Measurements from ENCODE around the gene C10orf67.

The C10orf67 gene

GRCh38 chr10:23381298-23382040 lies 36.9 kb upstream of the C10orf67 start:
- no peaks in the 10 kb centered on the region for H3K36me3 ChIP-seq (ENCODE audit: control insufficient read depth, low read length)
- no peaks in the 10 kb centered on the region for H3K9me3 ChIP-seq (ENCODE audit: control insufficient read depth, insufficient read depth, low read length)
- H3K4me3 ChIP-seq (ENCODE audit: low read length) = no peak overlapping the region
- H3K4me2 ChIP-seq (ENCODE audit: low read length) = no peak overlapping the region
- no peaks in the 10 kb centered on the region for H4K20me1 ChIP-seq (ENCODE audit: control insufficient read depth, insufficient read depth, low read depth, low read length)
- H3K27me3 ChIP-seq (ENCODE audit: control insufficient read depth, low read length) = no peaks in the 10 kb centered on the region
- H3F3A ChIP-seq (ENCODE audit: control insufficient read depth, insufficient read depth) = no peaks in the 10 kb centered on the region
- H3K4me1 ChIP-seq (ENCODE audit: control insufficient read depth, low read length) = peaks cover 4% of the 10 kb centered on the region
- TF ChIP-seq CTCF (IDR thresholded peaks at IDR 0.05; ENCODE audit: low read depth, low read length, poor library complexity, severe bottlenecking) (no peak), EZH2phosphoT487 (IDR thresholded peaks at IDR 0.05; ENCODE audit: borderline replicate concordance, low read length) (no peak)
- no peaks in the 10 kb centered on the region for H3K9me2 ChIP-seq (replicated peaks; ENCODE audit: control insufficient read depth, low read length)
- H3K27ac ChIP-seq (ENCODE audit: low read depth, low read length) = no peak overlapping the region
- H3K79me2 ChIP-seq (ENCODE audit: control insufficient read depth, low read length) = no peaks in the 10 kb centered on the region

DNA sequence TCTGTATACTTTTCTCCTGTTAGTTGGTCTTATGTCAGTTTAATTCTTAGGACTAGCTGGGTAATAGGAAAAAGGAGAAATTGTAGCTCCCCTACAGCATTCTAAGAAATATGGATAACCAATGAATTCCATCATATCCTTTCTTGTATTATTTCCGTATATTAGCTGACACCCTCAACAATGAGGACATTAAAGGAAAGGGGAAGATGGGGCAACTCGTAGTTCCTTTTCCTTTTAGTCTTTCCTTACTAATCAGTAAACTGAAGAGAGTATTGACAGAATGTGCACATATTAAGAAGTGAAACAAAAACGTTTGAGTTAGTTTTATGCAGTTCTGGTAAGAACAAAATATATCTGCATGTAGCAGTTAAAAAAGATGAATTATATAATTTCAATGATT lies 35.1 kb upstream of the C10orf67 start:
- no peaks in the 10 kb centered on the region for H3K79me2 ChIP-seq (ENCODE audit: control insufficient read depth, low read length)
- H3K4me2 ChIP-seq (ENCODE audit: low read length) = no peak overlapping the region
- no peak overlapping the region for H3K27ac ChIP-seq (ENCODE audit: low read depth, low read length)
- no peaks in the 10 kb centered on the region for H3K27me3 ChIP-seq (ENCODE audit: control insufficient read depth, low read length)
- H4K20me1 ChIP-seq (ENCODE audit: control insufficient read depth, insufficient read depth, low read depth, low read length) = no peaks in the 10 kb centered on the region
- no peaks in the 10 kb centered on the region for H3K9me3 ChIP-seq (ENCODE audit: control insufficient read depth, insufficient read depth, low read length)
- TF ChIP-seq EZH2phosphoT487 (IDR thresholded peaks at IDR 0.05; ENCODE audit: borderline replicate concordance, low read length) (no peak), CTCF (IDR thresholded peaks at IDR 0.05; ENCODE audit: low read depth, low read length, poor library complexity, severe bottlenecking) (no peak)
- no peaks in the 10 kb centered on the region for H3K9me2 ChIP-seq (replicated peaks; ENCODE audit: control insufficient read depth, low read length)
- peaks cover 8% of the 10 kb centered on the region for H3K4me1 ChIP-seq (ENCODE audit: control insufficient read depth, low read length)
- H3F3A ChIP-seq (ENCODE audit: control insufficient read depth, insufficient read depth) = no peaks in the 10 kb centered on the region
- no peak overlapping the region for H3K4me3 ChIP-seq (ENCODE audit: low read length)
- no peaks in the 10 kb centered on the region for H3K36me3 ChIP-seq (ENCODE audit: control insufficient read depth, low read length)

GRCh38 chr10:23376229-23376655 lies 31.6 kb upstream of the C10orf67 start:
- Histone ChIP-seq H3K9me3 (ENCODE audit: control insufficient read depth, insufficient read depth, low read length) (no peaks in the 10 kb centered on the region), H3K9me2 (replicated peaks; ENCODE audit: control insufficient read depth, low read length) (no peaks in the 10 kb centered on the region), H3K79me2 (ENCODE audit: control insufficient read depth, low read length) (no peaks in the 10 kb centered on the region), H3K4me3 (ENCODE audit: low read length) (no peak overlapping the region), H3K4me2 (ENCODE audit: low read length) (no peak overlapping the region), H3F3A (ENCODE audit: control insufficient read depth, insufficient read depth) (no peaks in the 10 kb centered on the region), H3K27ac (ENCODE audit: low read depth, low read length) (no peak overlapping the region), H3K36me3 (ENCODE audit: control insufficient read depth, low read length) (no peaks in the 10 kb centered on the region), H4K20me1 (ENCODE audit: control insufficient read depth, insufficient read depth, low read depth, low read length) (no peaks in the 10 kb centered on the region), H3K4me1 (ENCODE audit: control insufficient read depth, low read length) (peaks cover 14% of the 10 kb centered on the region), H3K27me3 (ENCODE audit: control insufficient read depth, low read length) (no peaks in the 10 kb centered on the region)
- TF ChIP-seq EZH2phosphoT487 (IDR thresholded peaks at IDR 0.05; ENCODE audit: borderline replicate concordance, low read length) = no peak
- TF ChIP-seq CTCF (IDR thresholded peaks at IDR 0.05; ENCODE audit: low read depth, low read length, poor library complexity, severe bottlenecking) = no peak
